ENCODE measurements around the gene KLHL15.
"Not testable (repeated sequence)": the region's sequence is repeated elsewhere in the genome, so short reads cannot be mapped to it uniquely, and the experiment has no call there.

Gene KLHL15, protein sequence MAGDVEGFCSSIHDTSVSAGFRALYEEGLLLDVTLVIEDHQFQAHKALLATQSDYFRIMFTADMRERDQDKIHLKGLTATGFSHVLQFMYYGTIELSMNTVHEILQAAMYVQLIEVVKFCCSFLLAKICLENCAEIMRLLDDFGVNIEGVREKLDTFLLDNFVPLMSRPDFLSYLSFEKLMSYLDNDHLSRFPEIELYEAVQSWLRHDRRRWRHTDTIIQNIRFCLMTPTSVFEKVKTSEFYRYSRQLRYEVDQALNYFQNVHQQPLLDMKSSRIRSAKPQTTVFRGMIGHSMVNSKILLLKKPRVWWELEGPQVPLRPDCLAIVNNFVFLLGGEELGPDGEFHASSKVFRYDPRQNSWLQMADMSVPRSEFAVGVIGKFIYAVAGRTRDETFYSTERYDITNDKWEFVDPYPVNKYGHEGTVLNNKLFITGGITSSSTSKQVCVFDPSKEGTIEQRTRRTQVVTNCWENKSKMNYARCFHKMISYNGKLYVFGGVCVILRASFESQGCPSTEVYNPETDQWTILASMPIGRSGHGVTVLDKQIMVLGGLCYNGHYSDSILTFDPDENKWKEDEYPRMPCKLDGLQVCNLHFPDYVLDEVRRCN

GRCh38 chrX:24027086-24027485 lies at the start of gene KLHL15:
Gene KLHL15 (minus strand): TSS chrX:24027186. CDS start chrX:24006693, 20,493 bp downstream.
- DNase-seq: no peak

DNA sequence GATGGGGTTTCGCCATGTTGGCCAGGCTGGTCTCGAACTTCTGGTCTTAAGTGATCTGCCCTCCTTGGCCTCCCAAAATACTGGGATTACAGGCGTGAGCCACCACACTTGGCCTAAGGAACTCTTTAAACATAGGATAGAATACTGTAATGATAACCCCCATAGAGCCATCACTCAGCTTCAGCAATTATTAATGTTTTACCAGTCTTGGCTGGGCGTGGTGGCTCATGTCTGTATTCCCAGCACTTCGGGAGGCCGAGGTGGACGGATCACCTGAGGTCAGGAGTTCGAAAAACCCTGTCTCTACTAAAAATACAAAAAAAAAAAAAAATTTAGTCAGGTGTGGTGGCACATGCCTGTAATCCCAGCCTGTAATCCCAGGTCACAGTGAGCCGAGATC lies 42.9 kb upstream of the KLHL15 start:
- no peak for DNase-seq

DNA sequence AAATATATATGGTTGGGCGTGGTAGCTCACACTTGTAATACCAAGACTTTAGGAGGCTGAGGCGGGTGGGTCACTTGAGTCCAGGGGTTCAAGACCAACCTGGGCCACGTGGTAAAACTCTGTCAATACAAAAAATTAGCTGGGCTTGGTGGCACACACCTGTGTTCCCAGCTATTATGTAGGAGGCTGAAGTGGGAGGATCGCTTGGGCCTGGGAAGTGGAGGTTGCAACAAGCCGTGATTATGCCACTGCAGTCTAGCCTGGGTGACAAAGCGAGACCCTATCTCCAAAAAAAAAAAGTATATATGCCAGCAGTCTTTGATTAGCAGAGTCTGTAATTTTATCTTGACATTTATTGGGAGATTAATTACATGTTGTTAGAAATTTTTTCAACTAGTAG lies 36.5 kb upstream of the KLHL15 start:
- DNase-seq: no peak

- DNase-seq: no peak
These were observed 28.0 kb upstream of the KLHL15 start for GRCh38 chrX:24055043-24055356.

DNA sequence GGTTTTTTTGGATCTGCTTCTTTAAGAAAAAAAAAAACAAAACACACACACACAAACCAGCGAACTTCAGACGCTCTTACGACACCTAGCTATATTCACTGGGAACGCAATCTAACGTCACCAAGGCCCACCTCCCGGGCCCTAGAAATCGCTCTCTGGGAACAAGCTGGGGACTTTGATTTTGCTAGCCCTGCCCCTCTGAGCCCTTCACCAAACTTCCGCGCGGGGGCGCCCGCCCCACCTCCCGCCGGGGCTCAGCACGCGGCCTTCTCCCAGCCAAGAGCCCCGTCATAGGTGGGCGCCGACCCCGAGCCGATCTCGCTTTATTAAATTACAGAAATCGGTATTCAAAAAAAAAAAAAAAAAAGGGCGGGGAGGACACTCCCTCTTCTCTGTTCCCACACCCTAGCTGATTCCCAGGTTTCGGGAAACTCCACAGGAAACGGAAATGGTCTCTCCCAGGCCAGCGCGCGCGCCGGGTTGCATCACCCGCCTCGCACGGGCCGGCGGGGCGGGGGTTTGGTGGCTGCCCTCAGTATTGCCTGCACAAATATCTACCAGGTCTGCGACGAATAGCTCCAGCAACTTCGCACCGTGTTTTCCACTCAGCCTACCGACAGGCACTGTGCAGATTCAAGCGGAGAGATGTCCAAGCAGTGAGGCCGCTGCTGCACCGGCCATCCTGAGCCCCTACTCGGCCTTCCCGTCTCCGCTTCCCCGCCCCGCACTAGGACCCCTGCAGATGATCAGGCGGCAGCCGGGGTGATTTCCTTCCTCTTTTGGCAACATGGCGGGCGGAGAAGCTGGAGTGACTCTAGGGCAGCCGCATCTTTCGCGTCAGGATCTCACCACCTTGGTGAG lies 27.4 kb upstream of the KLHL15 start, which contains the start of gene EIF2S3:
EIF2S3 (plus strand) TSS at position 775 of the 861 bp plus-strand sequence; CDS start at position 788, 13 bp downstream.
- peak; percentile 78 for DNase-seq

DNA sequence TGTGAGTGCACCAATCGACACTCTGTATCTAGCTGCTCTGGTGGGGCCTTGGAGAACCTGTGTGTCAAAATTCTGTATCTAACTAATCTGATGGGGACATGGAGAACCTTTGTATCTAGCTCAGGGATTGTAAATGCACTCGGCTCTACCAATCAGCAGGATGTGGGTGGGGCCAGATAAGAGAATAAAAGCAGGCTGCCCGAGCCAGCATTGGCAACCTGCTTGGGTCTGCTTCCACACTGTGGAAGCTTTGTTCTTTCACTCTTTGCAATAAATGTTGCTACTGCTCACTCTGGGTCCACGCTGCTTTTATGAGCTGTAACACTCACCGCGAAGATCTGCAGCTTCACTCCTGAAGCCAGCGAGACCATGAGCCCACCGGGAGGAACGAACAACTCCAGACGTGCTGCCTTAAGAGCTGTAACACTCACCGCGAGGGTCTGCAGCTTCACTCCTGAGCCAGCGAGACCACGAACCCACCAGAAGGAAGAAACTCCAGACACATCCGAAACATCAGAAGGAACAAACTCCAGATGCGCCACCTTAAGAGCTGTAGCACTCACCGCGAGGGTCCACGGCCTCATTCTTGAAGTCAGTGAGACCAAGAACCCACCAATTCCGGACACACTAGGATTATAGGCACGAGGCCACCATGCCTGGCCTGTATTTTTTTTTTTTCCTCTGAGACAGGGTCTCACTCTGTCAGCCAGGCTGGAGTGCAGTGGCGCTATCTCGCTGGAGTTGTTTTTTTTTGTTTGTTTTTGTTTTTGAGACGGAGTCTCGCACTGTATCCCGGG lies 23.7 kb upstream of the KLHL15 start:
- DNase-seq: not testable (repeated sequence)

GRCh38 chrX:24049643-24050042 lies 22.7 kb upstream of the KLHL15 start:
- not testable (repeated sequence) for DNase-seq

- DNase-seq: not testable (repeated sequence)
These were observed 19.1 kb upstream of the KLHL15 start for GRCh38 chrX:24046060-24046459.

GRCh38 chrX:24037729-24038128 lies 10.7 kb upstream of the KLHL15 start:
- DNase-seq: no peak

DNA sequence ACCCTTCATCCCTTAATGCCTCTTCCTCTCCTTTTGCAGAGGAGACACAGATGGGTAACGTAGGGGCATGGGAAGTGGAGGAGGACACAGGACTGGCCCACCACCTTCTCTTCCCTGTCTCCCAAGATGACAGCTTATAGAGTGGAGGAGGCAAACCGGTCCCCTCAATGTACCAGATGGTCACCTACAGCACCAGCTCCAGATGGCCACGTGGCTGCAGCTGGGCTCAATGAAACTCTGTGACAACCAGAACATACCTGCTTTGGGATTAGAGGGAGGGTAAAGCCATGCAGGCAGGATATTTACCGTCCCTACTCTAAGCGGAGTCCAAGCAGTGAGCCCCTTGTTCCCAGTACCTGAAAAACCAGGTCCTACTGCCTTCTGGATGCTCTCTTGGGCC lies 7.5 kb upstream of the KLHL15 start:
- no peak for DNase-seq

DNA sequence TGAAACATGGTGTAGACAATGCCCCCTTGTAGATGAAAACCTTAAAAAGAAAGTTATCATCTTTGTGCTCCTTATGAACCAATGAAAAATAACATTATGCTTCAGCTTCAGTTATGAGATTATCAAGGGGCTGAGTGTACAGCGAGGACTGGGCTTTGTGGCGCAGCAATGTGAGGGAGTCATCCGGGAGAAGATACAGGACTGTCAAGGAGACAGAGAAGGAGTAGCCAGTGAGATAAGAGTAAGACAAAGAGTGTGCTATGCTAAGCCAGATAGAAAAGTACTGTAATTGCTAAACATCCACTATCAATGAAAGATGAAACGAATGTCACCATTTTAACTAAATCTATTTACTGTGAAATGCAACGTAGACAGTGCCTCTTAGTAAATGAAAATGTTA lies 3.6 kb upstream of the KLHL15 start:
- no peak for DNase-seq

GRCh38 chrX:24027985-24028384 lies 999 bp upstream of the KLHL15 start:
- DNase-seq: no peak

DNA sequence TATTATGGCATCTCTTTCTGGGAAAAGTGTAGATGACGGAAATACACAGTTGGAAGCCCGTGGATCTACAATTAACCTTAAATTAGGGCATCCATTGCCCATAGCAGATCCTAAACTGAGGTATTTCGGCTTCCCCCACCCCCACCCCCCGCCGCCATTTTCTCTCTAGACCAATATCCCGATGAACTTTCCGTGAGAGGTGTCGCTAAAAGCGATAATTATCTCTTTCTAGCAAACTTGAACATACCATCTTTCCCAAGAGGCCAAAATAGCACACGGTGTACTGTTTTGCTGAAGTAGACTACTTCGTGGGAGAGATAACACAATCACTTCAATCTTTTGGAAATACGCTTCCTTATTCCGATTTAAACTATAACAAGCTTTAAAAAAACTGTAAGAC lies 554 bp downstream of the KLHL15 start:
- no peak for DNase-seq

DNA sequence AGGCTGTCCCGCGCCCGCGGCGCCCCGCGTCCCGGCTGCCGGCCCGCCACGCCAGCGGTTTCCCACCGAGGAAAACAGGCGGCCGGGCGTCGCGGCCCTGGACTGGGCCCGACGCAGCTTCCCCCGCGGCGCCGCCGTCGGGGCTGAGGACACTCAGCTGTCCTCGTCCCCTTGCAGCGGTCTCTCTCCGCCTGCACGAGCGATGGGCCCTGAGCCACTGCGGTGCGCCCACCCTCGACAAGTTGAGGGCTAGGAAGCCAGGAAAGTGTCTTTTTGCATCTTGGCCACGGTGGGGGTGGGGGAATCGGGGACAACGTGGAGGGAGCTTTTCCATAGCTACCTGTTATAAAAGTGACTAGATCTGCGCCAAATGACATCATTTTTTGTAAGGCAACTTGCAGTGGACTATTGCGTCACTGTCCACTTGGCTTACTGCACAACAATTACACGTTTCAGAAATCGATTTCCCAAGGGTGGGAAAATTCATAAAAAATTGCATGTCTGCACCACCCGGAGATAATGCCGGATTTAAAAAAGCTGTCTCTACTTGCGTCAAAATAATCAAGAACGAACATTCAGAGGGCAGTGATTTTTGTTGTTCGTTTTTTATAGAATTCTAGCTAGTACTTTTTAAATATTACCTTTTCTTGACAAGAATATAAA lies 1.1 kb downstream of the KLHL15 start:
- DNase-seq: no peak

- peak; percentile 62 for DNase-seq
These were observed 1.9 kb downstream of the KLHL15 start for GRCh38 chrX:24024819-24025740.

- DNase-seq: no peak
These were observed 2.9 kb downstream of the KLHL15 start for GRCh38 chrX:24023972-24024669.

GRCh38 chrX:24023544-24023943 lies 3.4 kb downstream of the KLHL15 start:
- no peak for DNase-seq

GRCh38 chrX:24020306-24020876 lies 6.6 kb downstream of the KLHL15 start:
- DNase-seq: no peak

- no peak for DNase-seq
These were observed 7.5 kb downstream of the KLHL15 start for GRCh38 chrX:24019448-24019847.

DNA sequence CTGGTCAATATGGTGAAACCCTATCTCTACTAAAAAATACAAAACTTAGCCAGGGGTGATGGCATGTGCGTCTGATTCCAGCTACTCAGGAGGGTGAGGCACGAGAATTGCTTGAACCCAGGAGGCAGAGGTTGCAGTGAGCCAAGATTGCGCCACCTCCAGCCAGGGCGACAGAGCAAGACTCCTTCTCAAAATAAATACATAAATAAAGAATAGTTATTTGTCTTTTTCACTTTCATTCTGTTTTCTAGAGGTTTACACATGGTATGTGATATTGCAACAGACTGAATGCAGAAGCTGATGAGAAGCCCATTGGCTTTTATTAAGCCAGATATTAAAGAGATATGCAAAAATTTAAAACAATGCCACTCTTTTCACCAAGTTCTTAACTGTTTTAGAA lies 8.2 kb downstream of the KLHL15 start:
- no peak for DNase-seq

All from 8988T (cell line).